BLaER1 treated with 17β-estradiol and CSF1 and Interleukin-3, amounts not matched to agents 10 nM and 100 nM (cell line): ENCODE results near the gene CD160.
"Not testable (repeated sequence)": the region's sequence is repeated elsewhere in the genome, so short reads cannot be mapped to it uniquely, and the experiment has no call there.

ENCODE experiments used
- H3K27ac ChIP-seq, 11 experiments: shearing (Covaris generic); formaldehyde crosslinking; 2 replicates each; pipeline ENCODE4 v1.8.1; 2022
- H3K27me3 ChIP-seq, 11 experiments: shearing (Covaris generic); formaldehyde crosslinking; 2 replicates each; pipeline ENCODE4 v1.8.1; 2022
- H3K36me3 ChIP-seq, 11 experiments: shearing (Covaris generic); formaldehyde crosslinking; 2 replicates each; pipeline ENCODE4 v1.8.1; 2022
- H3K4me1 ChIP-seq, 10 experiments: shearing (Covaris generic); formaldehyde crosslinking; 2 replicates each; pipeline ENCODE4 v1.8.1; 2022
- H3K4me2 ChIP-seq, 11 experiments: shearing (Covaris generic); formaldehyde crosslinking; 2 replicates each; pipeline ENCODE4 v1.8.1; 2022
- H3K4me3 ChIP-seq, 10 experiments: shearing (Covaris generic); formaldehyde crosslinking; 2 replicates each; pipeline ENCODE4 v1.8.1; 2022
- H3K9ac ChIP-seq, 11 experiments: shearing (Covaris generic); formaldehyde crosslinking; 2 replicates each; pipeline ENCODE4 v1.8.1; 2022
- H3K9me3 ChIP-seq, 11 experiments: shearing (Covaris generic); formaldehyde crosslinking; replicated peaks in 1 of 11; 2 replicates each; pipeline ENCODE4 v1.8.1; 2022
- H4K20me1 ChIP-seq, 11 experiments: shearing (Covaris generic); formaldehyde crosslinking; 2 replicates each; pipeline ENCODE4 v1.8.1; 2022
- Cebpa-rat ChIP-seq, 11 experiments: shearing (Covaris generic); IDR thresholded peaks; 2 replicates each; pipeline ENCODE4 v1.8.1; 2022

The CD160 gene

GRCh38 chr1:145706086-145706664, 13.1 kb upstream of the CD160 start:
- Histone ChIP-seq H3K36me3 (no peaks in the 10 kb centered on the region), H3K4me2 (no peak overlapping the region), H3K27ac (no peak overlapping the region), H3K27me3 (no peaks in the 10 kb centered on the region), H3K4me1 (no peaks in the 10 kb centered on the region), H3K9me3 (no peaks in the 10 kb centered on the region), H4K20me1 (no peaks in the 10 kb centered on the region), H3K9ac (no peak overlapping the region), H3K4me3 (no peak overlapping the region)
- TF ChIP-seq Cebpa-rat (IDR thresholded peaks at IDR 0.05) = no peak

GRCh38 chr1:145707183-145707867, 12.0 kb upstream of the CD160 start, which contains the start of gene PDZK1:
Gene PDZK1 (minus strand): TSS chr1:145707368. CDS start chr1:145688021, 19,347 bp downstream.
- Histone ChIP-seq H3K9ac (no peak within 1 kb of the TSS), H4K20me1 (no peaks in the 10 kb centered on the region), H3K4me2 (no peak within 1 kb of the TSS), H3K9me3 (no peaks in the 10 kb centered on the region), H3K4me1 (no peaks in the 10 kb centered on the region), H3K36me3 (no peaks in the 10 kb centered on the region), H3K27me3 (no peaks in the 10 kb centered on the region), H3K4me3 (no peak within 1 kb of the TSS), H3K27ac (no peak within 1 kb of the TSS)
- TF ChIP-seq Cebpa-rat (IDR thresholded peaks at IDR 0.05) = no peak

GRCh38 chr1:145708063-145708462, 11.2 kb upstream of the CD160 start:
- H3K36me3 ChIP-seq = no peaks in the 10 kb centered on the region
- no peaks in the 10 kb centered on the region for H4K20me1 ChIP-seq
- no peaks in the 10 kb centered on the region for H3K4me1 ChIP-seq
- TF ChIP-seq Cebpa-rat (IDR thresholded peaks at IDR 0.05) = no peak
- H3K27me3 ChIP-seq = no peaks in the 10 kb centered on the region
- no peaks in the 10 kb centered on the region for H3K9me3 ChIP-seq
- no peak overlapping the region for H3K9ac ChIP-seq
- no peak overlapping the region for H3K27ac ChIP-seq
- H3K4me2 ChIP-seq = no peak overlapping the region
- H3K4me3 ChIP-seq = no peak overlapping the region

- H3K36me3 ChIP-seq = no peaks in the 10 kb centered on the region
- no peaks in the 10 kb centered on the region for H3K9me3 ChIP-seq
- TF ChIP-seq Cebpa-rat (IDR thresholded peaks at IDR 0.05) = no peak
- H3K9ac ChIP-seq = no peak overlapping the region
- no peak overlapping the region for H3K4me3 ChIP-seq
- H3K27me3 ChIP-seq = no peaks in the 10 kb centered on the region
- H3K4me1 ChIP-seq = no peaks in the 10 kb centered on the region
- H4K20me1 ChIP-seq = no peaks in the 10 kb centered on the region
- H3K27ac ChIP-seq = no peak overlapping the region
- no peak overlapping the region for H3K4me2 ChIP-seq
These were observed 8.8 kb upstream of the CD160 start for GRCh38 chr1:145710291-145711027.

- Histone ChIP-seq H3K4me2 (no peak overlapping the region), H3K36me3 (no peaks in the 10 kb centered on the region), H3K9me3 (no peaks in the 10 kb centered on the region), H3K27me3 (no peaks in the 10 kb centered on the region), H3K4me3 (no peak overlapping the region), H3K9ac (no peak overlapping the region), H3K4me1 (no peaks in the 10 kb centered on the region), H4K20me1 (no peaks in the 10 kb centered on the region), H3K27ac (no peak overlapping the region)
- TF ChIP-seq Cebpa-rat (IDR thresholded peaks at IDR 0.05) = no peak
These were observed 8.1 kb upstream of the CD160 start for GRCh38 chr1:145711213-145711651.

- TF ChIP-seq Cebpa-rat (IDR thresholded peaks at IDR 0.05) = no peak
- Histone ChIP-seq H3K9ac (no peak overlapping the region), H3K4me2 (no peak overlapping the region), H3K9me3 (no peaks in the 10 kb centered on the region), H3K36me3 (no peaks in the 10 kb centered on the region), H3K27ac (no peak overlapping the region), H3K4me3 (no peak overlapping the region), H3K4me1 (no peaks in the 10 kb centered on the region), H4K20me1 (no peaks in the 10 kb centered on the region), H3K27me3 (no peaks in the 10 kb centered on the region)
These were observed 4.7 kb upstream of the CD160 start for GRCh38 chr1:145714524-145715111.

- Histone ChIP-seq H3K4me2 (no peak overlapping the region), H4K20me1 (peaks cover 0 to 7% (median 0%) of the 10 kb centered on the region in 11 experiments; a peak in 1 of 22 replicates), H3K27me3 (peaks cover 12 to 22% (median 16%) of the 10 kb centered on the region in 11 experiments; a peak in 20 of 22 replicates), H3K4me3 (no peak overlapping the region), H3K9ac (no peak overlapping the region), H3K9me3 (no peaks in the 10 kb centered on the region), H3K4me1 (peaks cover 0 to 10% (median 4%) of the 10 kb centered on the region in 10 experiments; a peak in 7 of 20 replicates), H3K27ac (no peak overlapping the region), H3K36me3 (no peaks in the 10 kb centered on the region)
- TF ChIP-seq Cebpa-rat (IDR thresholded peaks at IDR 0.05) = no peak
These were observed 2.5 kb upstream of the CD160 start for GRCh38 chr1:145716641-145717345.

- Histone ChIP-seq H3K27me3 (peaks cover 12 to 22% (median 17%) of the 10 kb centered on the region in 11 experiments; a peak in 20 of 22 replicates), H3K9me3 (no peaks in the 10 kb centered on the region), H3K4me3 (no peak overlapping the region), H3K4me1 (peaks cover 0 to 10% (median 4%) of the 10 kb centered on the region in 10 experiments; a peak in 7 of 20 replicates), H3K9ac (no peak overlapping the region), H4K20me1 (peaks cover 0 to 7% (median 0%) of the 10 kb centered on the region in 11 experiments; a peak in 1 of 22 replicates), H3K27ac (no peak overlapping the region), H3K36me3 (no peaks in the 10 kb centered on the region), H3K4me2 (no peak overlapping the region)
- no peak for TF ChIP-seq Cebpa-rat (IDR thresholded peaks at IDR 0.05)
These were observed 1.5 kb upstream of the CD160 start for GRCh38 chr1:145717833-145718232.

GRCh38 chr1:145718465-145718864, 834 bp upstream of the CD160 start:
- not testable (repeated sequence) for H3K9me3 ChIP-seq, H3K9ac ChIP-seq, H4K20me1 ChIP-seq, H3K27ac ChIP-seq, H3K4me2 ChIP-seq, H3K36me3 ChIP-seq, H3K4me3 ChIP-seq
- H3K4me1 ChIP-seq = peaks cover 0 to 10% (median 4%) of the 10 kb centered on the region in 10 experiments; a peak in 7 of 20 replicates
- peaks cover 12 to 22% (median 17%) of the 10 kb centered on the region in 11 experiments; a peak in 20 of 22 replicates for H3K27me3 ChIP-seq
